Upper lobe of left lung (tissue), 4 donors: ENCODE data around the gene SNTG2.

ENCODE experiments used
- POLR2A ChIP-seq, 4 donors: fragments of 450-650 bp; IDR thresholded peaks; one replicate each; pipeline ENCODE4 v1.5.1; 2016 to 2017; ENCODE audit warnings: antibody characterized with exemption in 4 of 4, mild to moderate bottlenecking in 2 of 4
- TF ChIP-seq, protein P1 (sequence below), 6 experiments: fragments of 450-650 bp in 4 of 6; fragments of 200-600 bp in 2 of 6; sonication (generic) in 2 of 6; IDR thresholded peaks; one replicate each; pipeline ENCODE4 v1.5.1; 2016 to 2019; ENCODE audit warnings: antibody characterized with exemption in 6 of 6

DNA sequence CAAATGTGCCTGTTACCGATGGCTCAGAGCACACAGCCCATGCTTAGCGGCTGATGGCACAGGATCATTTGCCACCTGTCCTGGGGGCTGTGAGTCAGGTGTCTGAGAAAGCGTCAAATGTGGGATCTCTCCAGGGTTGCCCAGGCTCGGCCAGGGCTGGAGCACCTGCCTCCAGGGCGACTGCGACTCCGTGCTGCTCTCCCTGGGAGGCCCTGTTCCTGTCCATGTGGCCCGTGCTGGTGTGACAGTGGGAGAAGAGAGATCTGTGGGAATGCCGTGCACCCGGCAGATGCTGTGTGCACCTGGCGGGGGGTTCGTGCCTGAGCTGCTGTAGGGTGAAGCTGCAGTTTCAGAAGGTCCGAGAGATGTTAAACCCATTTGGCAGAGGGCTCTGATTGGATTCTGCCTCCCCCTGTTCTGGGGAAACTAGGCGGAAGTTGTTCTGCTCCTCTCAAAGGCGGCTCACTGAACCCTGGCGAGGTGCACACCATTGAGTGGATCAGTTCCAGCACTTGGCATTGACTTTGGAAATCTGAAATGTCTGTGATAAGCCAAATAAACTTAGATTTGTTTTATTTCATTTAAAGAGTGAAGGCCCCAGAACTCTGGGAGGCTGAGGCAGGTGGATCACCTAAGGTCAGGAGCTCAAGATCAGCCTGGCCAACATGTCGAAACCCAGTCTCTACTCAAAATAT is 428.0 kb downstream of the SNTG2 start:
- TF ChIP-seq POLR2A (IDR thresholded peaks at IDR 0.05) = no peak
- TF ChIP-seq, protein P1, sequence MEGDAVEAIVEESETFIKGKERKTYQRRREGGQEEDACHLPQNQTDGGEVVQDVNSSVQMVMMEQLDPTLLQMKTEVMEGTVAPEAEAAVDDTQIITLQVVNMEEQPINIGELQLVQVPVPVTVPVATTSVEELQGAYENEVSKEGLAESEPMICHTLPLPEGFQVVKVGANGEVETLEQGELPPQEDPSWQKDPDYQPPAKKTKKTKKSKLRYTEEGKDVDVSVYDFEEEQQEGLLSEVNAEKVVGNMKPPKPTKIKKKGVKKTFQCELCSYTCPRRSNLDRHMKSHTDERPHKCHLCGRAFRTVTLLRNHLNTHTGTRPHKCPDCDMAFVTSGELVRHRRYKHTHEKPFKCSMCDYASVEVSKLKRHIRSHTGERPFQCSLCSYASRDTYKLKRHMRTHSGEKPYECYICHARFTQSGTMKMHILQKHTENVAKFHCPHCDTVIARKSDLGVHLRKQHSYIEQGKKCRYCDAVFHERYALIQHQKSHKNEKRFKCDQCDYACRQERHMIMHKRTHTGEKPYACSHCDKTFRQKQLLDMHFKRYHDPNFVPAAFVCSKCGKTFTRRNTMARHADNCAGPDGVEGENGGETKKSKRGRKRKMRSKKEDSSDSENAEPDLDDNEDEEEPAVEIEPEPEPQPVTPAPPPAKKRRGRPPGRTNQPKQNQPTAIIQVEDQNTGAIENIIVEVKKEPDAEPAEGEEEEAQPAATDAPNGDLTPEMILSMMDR (IDR thresholded peaks at IDR 0.05) = no peak
